ENCODE data around the gene BACE2.

- no peak for TF ChIP-seq EZH2 (IDR thresholded peaks at IDR 0.05; ENCODE audit: low read length)
- TF ChIP-seq, protein P1, sequence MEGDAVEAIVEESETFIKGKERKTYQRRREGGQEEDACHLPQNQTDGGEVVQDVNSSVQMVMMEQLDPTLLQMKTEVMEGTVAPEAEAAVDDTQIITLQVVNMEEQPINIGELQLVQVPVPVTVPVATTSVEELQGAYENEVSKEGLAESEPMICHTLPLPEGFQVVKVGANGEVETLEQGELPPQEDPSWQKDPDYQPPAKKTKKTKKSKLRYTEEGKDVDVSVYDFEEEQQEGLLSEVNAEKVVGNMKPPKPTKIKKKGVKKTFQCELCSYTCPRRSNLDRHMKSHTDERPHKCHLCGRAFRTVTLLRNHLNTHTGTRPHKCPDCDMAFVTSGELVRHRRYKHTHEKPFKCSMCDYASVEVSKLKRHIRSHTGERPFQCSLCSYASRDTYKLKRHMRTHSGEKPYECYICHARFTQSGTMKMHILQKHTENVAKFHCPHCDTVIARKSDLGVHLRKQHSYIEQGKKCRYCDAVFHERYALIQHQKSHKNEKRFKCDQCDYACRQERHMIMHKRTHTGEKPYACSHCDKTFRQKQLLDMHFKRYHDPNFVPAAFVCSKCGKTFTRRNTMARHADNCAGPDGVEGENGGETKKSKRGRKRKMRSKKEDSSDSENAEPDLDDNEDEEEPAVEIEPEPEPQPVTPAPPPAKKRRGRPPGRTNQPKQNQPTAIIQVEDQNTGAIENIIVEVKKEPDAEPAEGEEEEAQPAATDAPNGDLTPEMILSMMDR (optimal IDR thresholded peaks at IDR 0.05 in 1 of 3, IDR thresholded peaks at IDR 0.05 in 1 of 3, conservative IDR thresholded peaks at IDR 0.05 in 1 of 3; ENCODE audit: extremely low read depth in 1 of 3, insufficient read depth in 2 of 3, low read length in 3 of 3): no peak
Observed at GRCh38 chr21:41195311-41195710, 27.4 kb downstream of the BACE2 start.

Data from keratinocyte (primary cell).